ENCODE results near the gene HS6ST1. TPM values are rescaled to one million over a fixed set of nuclear protein-coding genes. Genes with fewer than 3 reads are reported as not detected.

HS6ST1 gene
- total RNA-seq, 1 donor from 2014 or later: 17.6 TPM

- no peak for DNase-seq (ENCODE audit: low read depth)
- H3K4me3 ChIP-seq (ENCODE audit: low read depth, low read length): no peak overlapping the region
- TF ChIP-seq, protein P1, sequence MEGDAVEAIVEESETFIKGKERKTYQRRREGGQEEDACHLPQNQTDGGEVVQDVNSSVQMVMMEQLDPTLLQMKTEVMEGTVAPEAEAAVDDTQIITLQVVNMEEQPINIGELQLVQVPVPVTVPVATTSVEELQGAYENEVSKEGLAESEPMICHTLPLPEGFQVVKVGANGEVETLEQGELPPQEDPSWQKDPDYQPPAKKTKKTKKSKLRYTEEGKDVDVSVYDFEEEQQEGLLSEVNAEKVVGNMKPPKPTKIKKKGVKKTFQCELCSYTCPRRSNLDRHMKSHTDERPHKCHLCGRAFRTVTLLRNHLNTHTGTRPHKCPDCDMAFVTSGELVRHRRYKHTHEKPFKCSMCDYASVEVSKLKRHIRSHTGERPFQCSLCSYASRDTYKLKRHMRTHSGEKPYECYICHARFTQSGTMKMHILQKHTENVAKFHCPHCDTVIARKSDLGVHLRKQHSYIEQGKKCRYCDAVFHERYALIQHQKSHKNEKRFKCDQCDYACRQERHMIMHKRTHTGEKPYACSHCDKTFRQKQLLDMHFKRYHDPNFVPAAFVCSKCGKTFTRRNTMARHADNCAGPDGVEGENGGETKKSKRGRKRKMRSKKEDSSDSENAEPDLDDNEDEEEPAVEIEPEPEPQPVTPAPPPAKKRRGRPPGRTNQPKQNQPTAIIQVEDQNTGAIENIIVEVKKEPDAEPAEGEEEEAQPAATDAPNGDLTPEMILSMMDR (conservative IDR thresholded peaks at IDR 0.05; ENCODE audit: low read depth, low read length): no peak
Observed at GRCh38 chr2:128304330-128304714, 14.3 kb downstream of the HS6ST1 start.

DNA sequence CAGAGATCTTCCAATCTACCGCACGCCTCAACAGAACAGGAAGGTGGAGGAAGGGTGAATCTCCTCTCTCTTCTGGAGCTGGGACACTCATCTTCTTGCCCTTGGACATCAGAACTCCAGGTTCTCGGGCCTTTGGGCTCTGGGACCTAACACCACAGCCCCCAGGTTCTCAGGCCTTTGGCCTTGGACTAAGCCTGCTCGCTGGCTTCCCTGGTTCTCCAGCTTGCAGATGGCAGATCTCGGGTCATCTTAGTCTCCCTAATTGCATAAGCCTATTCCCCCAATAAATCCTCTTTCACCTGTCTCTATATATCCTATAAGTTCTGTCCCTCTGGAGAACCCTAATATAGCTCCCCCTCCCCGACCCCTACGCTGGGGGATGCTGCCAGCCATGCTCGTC lies 14.8 kb downstream of the HS6ST1 start:
- no peak overlapping the region for H3K4me3 ChIP-seq (ENCODE audit: low read depth, low read length)
- TF ChIP-seq, protein P1 (conservative IDR thresholded peaks at IDR 0.05; ENCODE audit: low read depth, low read length): no peak
- no peak for DNase-seq (ENCODE audit: low read depth)

DNA sequence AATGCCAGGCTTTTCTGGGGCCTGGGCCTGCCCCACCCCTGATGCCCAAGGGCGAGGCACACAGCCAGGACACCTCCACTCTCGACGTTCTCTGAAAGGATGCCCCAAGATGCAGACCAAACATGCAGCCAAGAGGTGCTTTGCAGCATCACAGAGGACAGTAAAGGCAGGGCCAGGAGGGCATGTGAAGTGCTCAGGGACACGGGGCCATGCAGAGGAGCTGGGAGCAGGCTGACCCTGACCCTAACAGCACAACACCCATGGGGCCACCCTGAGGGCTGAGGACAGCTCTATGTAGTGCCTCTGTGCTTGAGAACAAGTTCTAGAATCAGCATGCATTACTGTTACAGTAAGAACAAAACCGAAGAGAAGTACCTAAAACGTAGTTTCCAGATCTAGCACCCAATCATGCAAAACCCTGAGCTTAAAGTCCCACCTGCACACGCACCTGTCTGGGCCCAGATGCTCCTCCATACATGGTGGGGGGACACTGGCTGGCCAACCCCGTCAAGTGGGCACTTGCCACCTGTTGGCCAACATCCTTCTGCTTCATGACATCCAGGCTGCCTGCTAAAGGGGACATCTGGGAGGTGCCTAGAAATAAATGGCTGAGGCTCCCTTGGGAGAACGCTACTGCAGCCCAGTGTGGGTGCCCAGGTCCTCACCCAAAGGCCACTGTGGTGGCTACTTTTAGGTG lies 15.4 kb downstream of the HS6ST1 start:
- no peak for DNase-seq (ENCODE audit: low read depth)
- no peak overlapping the region for H3K4me3 ChIP-seq (ENCODE audit: low read depth, low read length)

DNA sequence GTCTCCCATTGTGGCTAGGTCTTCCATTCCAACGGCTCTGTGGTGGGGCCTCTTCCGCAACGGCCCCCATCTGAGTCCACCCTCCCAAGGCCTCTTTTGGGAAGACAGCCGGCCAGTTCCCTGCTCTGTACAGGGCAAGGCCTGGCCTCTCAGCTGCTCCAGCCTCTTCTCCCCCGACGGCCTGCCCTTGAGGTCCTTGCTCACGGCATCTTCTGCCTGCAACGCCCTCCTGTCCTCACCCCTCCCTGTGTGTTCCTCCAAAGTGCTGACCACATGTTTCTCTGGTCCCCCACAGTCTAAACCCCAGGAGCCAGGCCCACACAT lies 16.0 kb downstream of the HS6ST1 start:
- DNase-seq (ENCODE audit: low read depth): no peak
- H3K4me3 ChIP-seq (ENCODE audit: low read depth, low read length): no peak overlapping the region
- TF ChIP-seq, protein P1 (conservative IDR thresholded peaks at IDR 0.05; ENCODE audit: low read depth, low read length): no peak

More for the DNA sequence above, 15.4 kb downstream of the HS6ST1 start:
- TF ChIP-seq, protein P1 (conservative IDR thresholded peaks at IDR 0.05; ENCODE audit: low read depth, low read length): no peak

GRCh38 chr2:128302011-128302743 lies 16.5 kb downstream of the HS6ST1 start:
- H3K4me3 ChIP-seq (ENCODE audit: low read depth, low read length): no peak overlapping the region
- no peak for DNase-seq (ENCODE audit: low read depth)
- TF ChIP-seq, protein P1 (conservative IDR thresholded peaks at IDR 0.05; ENCODE audit: low read depth, low read length): no peak

- TF ChIP-seq, protein P1 (conservative IDR thresholded peaks at IDR 0.05; ENCODE audit: low read depth, low read length): no peak
- no peak overlapping the region for H3K4me3 ChIP-seq (ENCODE audit: low read depth, low read length)
- no peak for DNase-seq (ENCODE audit: low read depth)
Observed at GRCh38 chr2:128301501-128301966, 17.1 kb downstream of the HS6ST1 start.
